Amygdala (tissue), 56 donors: ENCODE results near the gene FLVCR2.

Source experiments
- DNase-seq, 56 donors: peaks; one replicate each; lab custom pipeline; 2025; lab: John Stamatoyannopoulos, UW

The FLVCR2 gene

DNA sequence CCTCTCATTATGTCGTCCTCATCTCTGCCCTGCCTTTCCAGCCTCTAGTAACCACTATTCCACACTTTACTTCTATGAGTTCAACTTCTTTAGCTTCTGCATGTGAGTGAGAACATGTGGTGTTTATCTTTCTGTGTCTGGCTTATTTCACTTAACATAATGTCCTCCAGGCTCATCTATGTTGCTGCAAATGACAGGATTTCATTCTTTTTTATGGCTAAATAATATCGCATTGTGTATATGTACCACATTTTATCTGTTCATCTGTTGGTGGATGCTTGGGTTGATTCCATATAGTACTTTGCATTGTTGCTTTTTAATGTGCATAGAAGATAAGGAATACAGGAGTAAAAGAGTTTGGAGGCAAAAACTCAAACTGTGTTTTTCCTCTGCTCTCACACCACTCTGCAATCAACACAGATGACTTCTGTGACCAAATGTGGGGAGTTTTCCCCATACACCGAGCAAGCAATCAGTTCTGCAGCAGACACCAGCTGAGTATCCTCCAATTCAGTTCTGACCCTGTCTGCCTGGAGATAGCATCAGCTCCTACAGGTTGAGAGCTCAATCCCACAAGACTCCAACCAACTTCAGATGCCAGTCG lies 24.6 kb upstream of the FLVCR2 start:
- DNase-seq: no peak

DNA sequence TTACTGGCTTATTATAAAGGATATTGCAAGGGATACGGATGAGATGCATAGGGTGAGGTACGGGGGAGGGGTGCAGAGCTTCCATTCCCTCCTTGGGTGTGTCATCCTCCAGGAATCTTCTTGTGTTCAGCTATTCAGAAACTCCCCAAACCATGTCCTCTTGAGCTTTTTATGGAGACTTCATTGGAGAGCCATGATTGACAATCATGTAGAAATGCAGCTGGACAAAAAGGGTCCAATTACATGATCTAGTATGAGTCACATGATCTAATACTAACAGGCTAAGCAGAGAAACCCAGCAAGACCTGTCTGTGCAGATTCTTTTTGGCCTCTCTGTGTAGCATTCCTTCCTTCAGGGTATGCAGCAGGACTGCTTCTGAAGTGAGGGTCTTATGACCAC lies 23.9 kb upstream of the FLVCR2 start:
- no peak for DNase-seq

DNA sequence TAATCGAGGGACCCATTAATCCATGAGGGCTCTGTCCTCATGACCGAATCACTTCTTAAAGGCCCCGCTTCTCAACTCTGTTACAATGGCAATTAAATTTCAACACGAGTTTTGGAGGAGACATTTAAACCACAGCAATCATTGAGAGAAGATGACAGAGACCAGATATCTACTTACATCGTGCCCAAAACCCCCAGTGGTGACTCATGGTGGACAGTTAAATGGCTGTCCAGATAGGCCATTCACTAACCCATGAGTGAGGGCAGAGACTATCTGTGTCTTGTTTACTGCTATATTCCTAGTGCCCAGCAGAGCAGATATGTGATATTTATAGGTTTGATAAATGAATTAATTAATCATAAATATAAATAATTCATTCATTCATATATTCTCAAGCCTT lies 20.0 kb upstream of the FLVCR2 start:
- DNase-seq: no peak

DNA sequence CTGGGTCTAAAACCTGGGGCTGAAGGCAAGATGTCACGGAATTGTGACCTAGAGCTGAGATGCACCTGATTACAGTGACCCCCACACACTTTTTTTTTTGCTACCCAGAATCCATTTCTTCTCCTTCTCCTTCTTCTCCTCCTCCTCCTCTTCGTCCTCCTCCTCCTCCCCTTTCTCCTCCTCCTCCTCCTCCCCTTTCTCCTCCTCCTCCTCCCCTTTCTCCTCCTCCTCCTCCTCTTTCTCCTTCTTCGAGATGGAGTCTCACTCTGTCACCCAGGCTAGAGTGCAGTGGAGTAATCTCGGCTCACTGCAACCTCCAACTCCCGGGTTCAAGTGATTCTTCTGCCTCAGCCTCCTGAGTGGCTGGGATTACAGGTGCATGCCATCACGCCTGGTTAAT lies 19.4 kb upstream of the FLVCR2 start:
- DNase-seq: no peak

DNA sequence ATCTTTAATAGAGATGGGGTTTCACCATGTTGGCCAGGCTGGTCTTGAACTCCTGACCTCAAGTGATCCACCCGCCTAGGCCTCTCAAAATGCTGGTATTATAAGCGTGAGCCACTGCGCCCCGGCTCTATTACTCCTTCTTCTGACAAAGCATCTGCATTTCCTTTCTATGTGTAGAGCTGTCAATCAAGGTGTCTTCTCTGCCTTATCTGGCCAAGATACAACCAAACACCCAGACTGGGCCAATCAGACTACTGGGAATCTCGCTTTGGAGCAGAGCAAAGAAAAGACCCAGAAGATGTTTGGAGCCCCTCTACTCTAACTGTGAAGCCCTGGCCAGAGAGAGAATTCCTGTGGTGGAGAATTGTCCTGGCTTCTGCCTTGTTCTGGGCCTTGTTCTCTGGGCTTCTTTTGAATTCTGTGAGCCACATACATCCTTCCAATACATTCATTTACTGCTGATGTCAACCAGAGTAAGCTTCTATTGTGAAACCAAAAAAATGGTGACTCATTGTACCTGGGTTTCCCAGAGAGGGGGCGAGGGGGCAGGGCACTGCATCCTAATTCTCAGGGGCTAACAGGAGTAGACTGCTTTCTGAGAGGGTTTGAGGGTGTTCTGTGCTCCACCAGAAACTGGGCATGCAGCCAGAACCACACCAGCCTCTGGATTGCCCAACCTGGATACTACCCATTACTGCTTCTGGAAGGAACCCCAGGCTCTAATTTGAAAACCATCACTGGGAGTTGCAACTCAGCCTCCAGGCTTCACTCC lies 18.8 kb upstream of the FLVCR2 start:
- no peak for DNase-seq

DNA sequence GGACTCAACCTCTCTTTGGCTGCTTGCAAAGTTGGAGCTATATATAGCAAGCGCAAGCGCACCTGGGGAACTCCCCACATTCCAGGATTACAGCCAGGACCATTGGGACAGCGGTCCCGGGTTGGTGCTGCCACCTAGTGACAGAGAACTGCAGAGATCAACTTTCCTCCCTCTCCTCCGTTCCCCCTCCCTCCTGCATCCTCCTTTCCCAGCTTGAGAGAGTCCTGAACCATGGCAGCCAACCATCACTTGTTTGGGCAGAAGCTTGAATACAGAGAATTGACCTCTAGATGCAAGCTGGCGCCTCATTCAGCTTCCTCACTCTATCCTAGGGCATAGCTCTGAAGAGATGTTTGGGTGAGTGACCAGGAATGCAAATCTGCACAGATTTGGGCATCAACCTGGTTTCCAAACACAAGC lies 17.4 kb upstream of the FLVCR2 start:
- DNase-seq: peak in 31 of 56 donors; percentile 1 to 57 (median 19)

DNA sequence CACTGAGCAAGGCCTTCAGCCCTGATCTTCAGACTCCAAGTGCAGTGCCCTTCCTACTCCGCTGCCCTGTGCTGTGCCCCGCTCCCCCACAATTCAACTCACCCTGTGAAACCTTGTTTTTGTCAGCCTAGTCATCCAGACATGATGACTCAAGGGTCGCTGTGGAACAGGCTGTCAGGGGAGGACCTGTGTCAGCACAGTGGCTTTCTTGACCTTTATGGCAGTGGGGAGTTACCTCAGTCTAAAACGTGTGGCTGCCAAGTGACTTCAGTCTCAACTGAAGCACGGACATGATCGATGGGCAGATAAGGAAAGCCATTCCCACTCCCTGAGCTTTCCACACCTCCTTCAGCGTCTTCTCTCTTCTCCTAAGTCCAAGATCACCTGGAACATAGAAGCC lies 16.3 kb upstream of the FLVCR2 start:
- DNase-seq: no peak

DNA sequence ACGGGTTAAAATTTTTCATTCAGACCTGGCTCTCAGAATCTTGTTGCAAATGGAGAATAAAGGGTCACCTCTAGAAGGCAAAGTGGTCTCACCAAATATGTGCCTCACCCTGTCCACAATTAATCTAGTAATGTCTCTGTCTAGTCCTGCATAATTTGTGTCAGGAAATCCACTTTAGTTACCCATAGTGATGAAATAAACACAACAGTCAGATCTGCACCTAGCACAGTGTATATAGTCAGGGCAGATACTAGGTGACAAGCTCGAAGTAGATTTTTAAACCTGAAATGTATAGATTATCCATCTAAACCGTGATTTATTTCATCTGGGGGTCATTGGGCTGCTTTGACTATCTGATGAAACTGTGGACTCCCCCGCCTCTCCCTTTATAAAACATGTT lies 15.9 kb upstream of the FLVCR2 start:
- no peak for DNase-seq

DNA sequence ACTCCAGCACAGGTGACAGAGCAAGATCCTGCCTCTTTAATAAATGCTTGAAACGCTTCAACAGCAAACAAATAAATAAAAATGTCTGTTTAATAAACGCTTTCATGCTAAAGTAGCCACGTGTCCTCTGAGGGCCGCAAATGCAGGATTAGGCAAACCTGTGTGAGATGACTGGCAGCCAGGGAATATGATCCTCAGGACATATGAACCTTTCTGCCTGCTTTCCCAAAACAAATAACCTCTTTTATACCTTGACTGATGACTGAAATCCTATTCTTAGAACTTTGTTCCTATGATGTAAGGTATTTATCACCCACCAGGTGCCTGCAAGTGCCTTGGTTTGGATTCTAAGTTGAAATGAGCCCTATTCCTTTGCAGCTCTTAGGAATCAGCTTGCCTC lies 14.5 kb upstream of the FLVCR2 start:
- DNase-seq: no peak

DNA sequence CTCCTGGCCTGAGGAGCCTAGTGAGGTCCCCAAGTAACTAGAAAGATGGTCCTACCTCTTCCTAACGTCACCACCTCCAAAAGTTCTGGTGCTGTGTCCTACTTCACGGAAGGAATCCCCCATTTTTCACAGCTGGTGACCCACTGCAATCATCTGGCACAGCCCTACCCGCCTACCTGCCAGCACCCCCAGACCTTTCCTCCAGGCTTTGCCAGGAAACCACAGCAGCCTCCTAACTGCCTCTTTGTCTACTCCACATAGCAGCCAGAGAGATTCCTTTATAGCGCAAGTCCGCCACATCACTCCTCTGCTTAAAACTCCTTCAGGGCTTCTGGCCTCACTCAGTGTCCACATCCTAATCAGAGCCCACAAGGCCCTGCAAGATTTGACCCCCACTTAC lies 13.4 kb upstream of the FLVCR2 start:
- DNase-seq: no peak

DNA sequence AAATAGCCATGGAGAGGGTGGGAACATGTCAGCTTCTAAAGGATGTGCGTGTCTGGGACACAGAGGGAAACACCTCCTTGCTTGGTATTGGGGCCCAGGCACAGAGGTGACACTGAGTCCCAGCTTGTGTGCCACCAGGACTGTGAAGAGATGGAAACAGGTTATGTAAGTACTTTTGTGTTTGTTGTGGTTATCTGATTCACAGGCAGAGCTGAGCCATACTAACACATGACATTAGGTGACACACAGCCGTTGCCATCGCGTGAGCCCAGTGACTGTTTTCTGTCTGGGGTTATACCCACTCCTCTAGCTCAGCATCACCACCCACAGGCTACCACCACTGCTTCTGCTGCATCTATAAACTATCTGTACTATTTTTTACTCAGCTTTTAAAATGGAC lies 12.1 kb upstream of the FLVCR2 start:
- no peak for DNase-seq

DNA sequence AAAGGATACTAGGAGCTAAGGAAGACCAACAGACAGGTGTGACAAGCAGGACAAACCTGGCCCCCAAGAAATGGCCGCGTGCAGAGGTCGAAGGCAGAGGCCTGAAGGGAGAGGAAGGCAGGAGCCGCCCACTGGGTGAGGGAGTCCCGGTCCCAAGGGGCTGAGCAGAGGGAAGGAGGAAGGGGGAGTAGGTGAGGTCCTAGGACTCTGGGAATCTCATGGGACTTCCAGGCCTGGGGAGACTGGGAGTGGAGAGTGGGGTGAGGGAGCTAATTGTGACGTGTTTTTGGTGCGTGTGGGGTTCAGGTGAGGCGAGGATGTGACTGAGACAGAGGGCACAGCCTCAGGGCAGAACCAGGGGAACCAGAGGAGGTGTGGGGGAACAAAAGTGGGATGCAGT lies 11.7 kb upstream of the FLVCR2 start:
- no peak for DNase-seq

DNA sequence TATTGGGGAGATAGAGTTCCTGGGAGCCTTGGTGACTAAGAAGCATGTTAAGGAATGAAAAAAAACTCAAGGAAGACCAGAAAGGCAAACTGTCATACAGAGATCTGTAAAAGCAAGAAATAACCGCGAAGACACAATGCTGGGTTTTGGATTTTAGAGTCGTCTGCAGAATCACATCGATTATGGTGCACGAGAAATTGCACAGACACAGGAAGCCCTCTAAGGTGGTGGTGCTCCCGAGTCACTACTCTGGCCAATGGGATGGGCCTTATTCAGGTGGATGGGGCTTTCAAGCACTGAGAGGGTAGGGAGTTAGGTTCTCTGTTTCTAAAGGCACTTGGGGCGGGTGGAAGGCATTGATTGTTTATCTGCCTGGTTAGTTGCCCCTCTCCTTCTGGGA lies 10.3 kb upstream of the FLVCR2 start:
- DNase-seq: no peak

DNA sequence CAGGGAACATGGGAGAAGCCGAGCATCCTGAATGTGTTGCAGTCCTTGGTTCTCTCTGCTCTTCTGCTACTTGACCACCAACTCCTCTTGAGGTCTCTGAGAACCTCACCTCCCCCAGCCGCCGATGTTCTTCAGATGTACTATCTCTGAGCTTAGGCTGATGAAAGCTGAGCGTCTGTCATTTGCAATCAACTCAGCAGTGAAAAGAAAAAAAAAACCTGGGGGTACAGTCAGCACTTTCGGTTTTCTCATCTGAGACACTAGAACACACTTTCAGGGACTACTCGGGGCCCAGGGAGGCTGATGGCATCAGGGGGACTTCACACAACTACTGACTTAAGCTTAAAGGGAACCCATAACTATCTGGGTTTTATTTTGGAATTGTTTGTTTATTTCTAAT lies 9.6 kb upstream of the FLVCR2 start:
- no peak for DNase-seq

DNA sequence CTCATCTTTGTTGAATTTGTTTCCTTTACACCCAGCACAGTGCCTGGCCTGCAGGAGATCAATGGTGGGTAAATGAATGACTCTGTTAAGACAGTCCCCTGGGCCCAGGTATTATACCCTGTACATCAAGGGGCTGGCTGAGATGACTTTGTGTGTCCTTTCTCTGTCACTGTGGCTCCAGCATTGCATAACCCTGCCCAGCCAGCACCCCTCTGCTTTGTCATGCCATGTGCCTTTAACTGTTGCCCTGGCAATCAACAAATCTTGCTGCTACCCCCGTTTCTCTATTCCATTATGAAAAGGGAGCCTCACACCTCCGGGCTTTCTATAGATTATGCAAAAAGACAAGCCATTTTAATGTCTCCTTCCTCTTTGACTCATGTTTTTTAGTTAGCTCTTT lies 7.6 kb upstream of the FLVCR2 start:
- DNase-seq: no peak

DNA sequence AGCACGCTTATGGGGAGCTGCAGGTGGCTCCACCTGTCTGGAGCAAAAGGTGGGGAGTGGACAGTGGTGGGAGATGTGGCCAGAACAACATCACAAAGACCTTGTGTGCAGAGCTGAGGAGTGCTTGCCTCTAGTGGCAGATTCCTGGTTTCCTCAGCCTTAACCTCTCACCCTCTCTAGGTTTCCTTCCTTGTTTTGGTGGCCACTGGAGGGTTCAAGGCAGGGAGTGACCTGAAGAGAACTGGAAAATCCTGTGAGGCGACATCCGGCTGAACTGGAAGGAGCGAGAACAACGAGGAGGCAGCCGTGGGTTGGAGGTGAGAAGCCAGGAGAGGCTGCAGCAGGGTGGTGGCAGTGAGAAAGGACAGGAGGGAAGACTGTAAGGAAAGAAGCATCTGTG lies 6.3 kb upstream of the FLVCR2 start:
- DNase-seq: no peak

DNA sequence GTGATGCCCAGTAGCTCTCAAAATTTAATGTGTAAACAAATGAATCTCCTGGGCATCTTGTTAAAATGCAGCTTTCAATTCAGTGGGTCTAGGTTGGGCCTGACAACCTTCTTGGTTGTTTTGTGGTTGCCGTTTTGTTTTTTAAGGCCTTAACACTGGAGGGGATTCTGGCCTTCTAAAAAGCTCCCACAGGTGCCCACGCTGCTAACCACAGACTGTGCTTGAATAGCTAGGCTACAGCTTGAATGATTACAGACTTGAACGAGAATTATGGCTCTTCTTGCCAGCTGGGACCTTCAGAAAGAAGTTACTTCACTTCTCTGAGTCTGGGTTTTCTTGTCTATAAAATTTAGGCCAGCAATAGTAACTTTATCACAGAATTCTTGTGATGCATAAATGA lies 1.3 kb upstream of the FLVCR2 start:
- no peak for DNase-seq

DNA sequence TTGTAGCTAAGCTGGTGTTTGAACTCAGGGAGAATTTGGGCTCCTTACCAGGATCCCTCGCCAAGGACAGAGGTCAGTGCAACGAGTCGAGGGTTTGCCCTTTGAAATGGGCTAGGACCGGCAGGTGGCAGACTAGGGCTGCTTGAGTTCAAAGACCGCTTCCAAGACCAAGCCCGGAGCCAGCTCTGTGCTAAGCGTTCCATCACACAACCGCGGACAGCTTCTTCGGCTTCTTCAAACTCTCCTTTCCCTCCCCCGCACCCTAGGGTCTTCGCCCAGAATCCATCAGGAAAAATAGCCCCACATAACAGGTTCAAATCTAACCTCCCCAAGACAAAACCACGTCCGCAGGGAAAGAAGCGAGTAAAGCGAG lies 705 bp upstream of the FLVCR2 start:
- peak in 54 of 56 donors; percentile 5 to 88 (median 60) for DNase-seq

DNA sequence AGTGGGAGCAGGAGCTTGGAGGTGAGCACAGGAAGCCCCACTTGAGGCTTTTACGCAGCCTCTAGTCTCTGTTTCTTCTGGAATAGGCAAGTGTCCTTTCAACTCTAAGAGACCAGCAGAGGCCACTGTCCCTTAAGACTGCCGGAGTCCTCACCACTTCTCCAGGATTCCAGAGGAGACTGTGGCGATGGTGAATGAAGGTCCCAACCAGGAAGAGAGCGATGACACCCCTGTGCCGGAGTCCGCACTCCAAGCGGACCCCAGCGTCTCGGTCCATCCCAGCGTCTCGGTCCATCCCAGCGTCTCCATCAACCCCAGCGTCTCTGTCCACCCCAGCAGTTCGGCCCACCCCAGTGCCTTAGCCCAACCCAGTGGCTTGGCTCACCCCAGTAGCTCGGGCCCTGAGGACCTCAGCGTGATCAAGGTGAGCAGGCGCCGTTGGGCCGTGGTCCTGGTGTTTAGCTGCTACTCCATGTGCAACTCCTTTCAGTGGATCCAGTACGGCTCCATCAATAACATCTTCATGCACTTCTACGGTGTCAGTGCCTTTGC lies 442 bp downstream of the FLVCR2 start:
- DNase-seq: peak in 2 of 56 donors; percentile 29 to 31

DNA sequence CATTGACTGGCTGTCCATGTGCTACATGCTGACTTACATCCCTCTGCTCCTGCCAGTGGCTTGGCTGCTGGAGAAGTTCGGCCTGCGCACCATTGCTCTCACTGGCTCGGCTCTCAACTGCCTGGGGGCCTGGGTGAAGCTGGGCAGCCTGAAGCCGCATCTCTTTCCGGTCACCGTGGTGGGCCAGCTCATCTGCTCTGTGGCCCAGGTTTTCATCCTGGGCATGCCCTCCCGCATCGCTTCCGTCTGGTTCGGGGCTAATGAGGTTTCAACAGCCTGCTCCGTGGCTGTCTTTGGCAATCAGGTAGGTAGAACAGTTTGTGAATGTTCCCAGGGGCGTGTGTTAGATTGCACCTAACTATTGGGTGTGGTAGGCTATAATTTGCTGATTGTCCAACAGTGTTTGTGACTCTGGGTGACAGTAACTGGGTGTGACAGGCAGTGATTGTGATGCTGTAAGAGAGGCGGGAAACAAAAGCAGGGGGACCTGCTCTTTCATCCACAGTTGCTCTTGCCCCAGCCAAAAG lies 981 bp downstream of the FLVCR2 start:
- no peak for DNase-seq

DNA sequence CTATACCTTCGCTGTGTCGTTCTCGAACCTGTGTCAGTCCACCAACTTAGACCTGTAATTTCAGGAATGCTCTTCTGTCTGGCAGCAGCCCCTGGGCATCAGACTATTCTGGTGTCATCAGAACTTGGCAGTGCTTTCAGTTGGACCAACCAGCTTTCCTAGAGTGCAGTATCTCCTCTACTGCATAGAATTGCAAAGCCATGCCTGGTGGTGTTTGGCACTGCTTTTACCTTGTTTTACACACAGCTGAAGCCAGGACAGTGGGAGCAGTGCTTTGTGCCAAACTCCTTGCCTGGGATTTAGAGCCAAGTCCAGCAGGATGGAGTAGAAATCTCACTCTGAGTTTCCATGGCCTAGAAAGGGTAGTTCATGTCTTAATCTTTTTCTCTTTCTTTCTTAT lies 1.5 kb downstream of the FLVCR2 start:
- DNase-seq: peak in 3 of 56 donors; percentile 1 to 6 (median 1)

DNA sequence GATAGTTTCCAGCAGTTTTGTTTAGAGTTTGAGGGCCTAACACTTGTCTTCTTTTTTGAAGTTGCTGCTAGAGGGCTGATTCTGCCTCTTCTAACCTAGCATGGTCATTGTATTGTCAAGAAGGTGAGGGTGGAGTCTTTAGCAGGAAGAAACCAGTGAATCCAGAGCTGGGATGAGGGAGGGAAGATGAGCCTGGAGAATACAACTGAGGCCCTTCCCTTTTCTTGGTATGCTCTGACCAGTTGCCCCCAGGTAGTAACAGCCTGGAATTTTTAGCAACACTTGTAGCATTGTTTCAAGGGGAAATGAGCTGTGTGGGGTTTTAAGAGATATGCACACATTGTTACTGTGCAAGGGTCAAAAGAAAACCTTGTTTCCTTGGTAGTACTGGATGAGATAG lies 9.0 kb downstream of the FLVCR2 start:
- no peak for DNase-seq
